ENCODE measurements around the gene ORM1.

Gene ORM1

GRCh38 chr9:114344188-114344566 lies 21.3 kb downstream of the ORM1 start:
- no peak for TF ChIP-seq CTCF (conservative IDR thresholded peaks at IDR 0.05; ENCODE audit: low read depth, low read length)
- no peak overlapping the region for H3K4me3 ChIP-seq (ENCODE audit: low read length)
- DNase-seq (ENCODE audit: low read depth), result no peak

- H3K4me3 ChIP-seq (ENCODE audit: low read length), result no peak overlapping the region
- no peak for DNase-seq (ENCODE audit: low read depth)
- TF ChIP-seq CTCF (conservative IDR thresholded peaks at IDR 0.05; ENCODE audit: low read depth, low read length), result no peak
These were observed 21.8 kb downstream of the ORM1 start for GRCh38 chr9:114344692-114345091.

- H3K4me3 ChIP-seq (ENCODE audit: low read length), result no peak overlapping the region
- no peak for TF ChIP-seq CTCF (conservative IDR thresholded peaks at IDR 0.05; ENCODE audit: low read depth, low read length)
- no peak for DNase-seq (ENCODE audit: low read depth)
These were observed 22.7 kb downstream of the ORM1 start for GRCh38 chr9:114345493-114346065.

GRCh38 chr9:114346146-114346545 lies 23.2 kb downstream of the ORM1 start:
- H3K4me3 ChIP-seq (ENCODE audit: low read length), result no peak overlapping the region
- DNase-seq (ENCODE audit: low read depth), result no peak
- TF ChIP-seq CTCF (conservative IDR thresholded peaks at IDR 0.05; ENCODE audit: low read depth, low read length), result no peak

GRCh38 chr9:114347675-114348074 lies 24.8 kb downstream of the ORM1 start:
- no peak for TF ChIP-seq CTCF (conservative IDR thresholded peaks at IDR 0.05; ENCODE audit: low read depth, low read length)
- no peak overlapping the region for H3K4me3 ChIP-seq (ENCODE audit: low read length)
- no peak for DNase-seq (ENCODE audit: low read depth)

GRCh38 chr9:114348261-114348905 lies 25.5 kb downstream of the ORM1 start:
- DNase-seq (ENCODE audit: low read depth), result no peak
- H3K4me3 ChIP-seq (ENCODE audit: low read length), result no peak overlapping the region
- TF ChIP-seq CTCF (conservative IDR thresholded peaks at IDR 0.05; ENCODE audit: low read depth, low read length), result no peak

GRCh38 chr9:114348906-114349482 lies 26.1 kb downstream of the ORM1 start:
- no peak overlapping the region for H3K4me3 ChIP-seq (ENCODE audit: low read length)
- TF ChIP-seq CTCF (conservative IDR thresholded peaks at IDR 0.05; ENCODE audit: low read depth, low read length), result no peak
- DNase-seq (ENCODE audit: low read depth), result peak; percentile 99
